ENCODE data around the gene FN3K. TPM values are rescaled to one million over a fixed set of nuclear protein-coding genes. Genes with fewer than 3 reads are reported as not detected.
"Not testable (repeated sequence)": the region's sequence is repeated elsewhere in the genome, so short reads cannot be mapped to it uniquely, and the experiment has no call there.

The FN3K gene
- total RNA-seq, 1 donor from 2014 or later, result 11.1 TPM

DNA sequence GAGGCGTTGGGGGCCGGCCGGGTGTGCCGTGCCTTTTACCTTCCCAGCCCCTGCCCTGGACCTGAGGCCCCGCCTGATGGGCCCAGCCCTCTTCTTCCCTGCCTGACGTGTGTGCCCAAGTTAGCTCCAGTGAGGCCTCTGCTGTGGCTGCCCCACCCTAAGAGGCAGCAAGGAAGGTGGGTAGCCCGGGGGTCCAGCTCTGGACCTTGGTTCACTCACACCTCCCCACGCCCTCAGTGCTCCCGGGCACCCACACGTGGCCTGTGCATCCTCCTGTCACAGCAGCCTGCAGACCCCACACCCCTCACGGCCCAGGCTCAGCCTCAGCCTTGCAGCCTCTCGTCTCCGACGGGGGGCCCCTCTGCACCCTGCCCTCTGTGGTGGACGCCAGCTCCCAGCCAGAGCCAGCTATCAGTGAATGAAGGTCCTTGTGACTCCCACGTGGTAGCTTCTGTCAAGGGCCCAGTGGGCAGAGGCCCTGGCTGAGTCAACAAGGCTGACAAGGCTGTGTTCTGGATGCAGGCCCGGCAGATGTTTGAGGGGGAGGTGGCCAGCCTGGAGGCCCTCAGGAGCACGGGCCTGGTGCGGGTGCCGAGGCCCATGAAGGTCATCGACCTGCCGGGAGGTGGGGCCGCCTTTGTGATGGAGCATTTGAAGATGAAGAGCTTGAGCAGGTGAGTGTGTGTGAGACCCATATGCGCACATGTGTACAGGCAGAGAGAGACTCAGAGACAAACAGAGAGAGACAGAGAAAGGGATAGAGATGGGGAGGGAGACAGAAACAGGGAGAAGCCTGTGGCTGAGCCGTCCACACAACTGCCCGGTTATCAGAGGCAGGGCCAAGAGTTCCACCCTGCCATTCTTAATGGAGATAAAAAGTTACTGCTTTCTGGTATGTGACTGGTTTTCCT is 2.8 kb downstream of the FN3K start:
- peak; percentile 88 for DNase-seq

DNA sequence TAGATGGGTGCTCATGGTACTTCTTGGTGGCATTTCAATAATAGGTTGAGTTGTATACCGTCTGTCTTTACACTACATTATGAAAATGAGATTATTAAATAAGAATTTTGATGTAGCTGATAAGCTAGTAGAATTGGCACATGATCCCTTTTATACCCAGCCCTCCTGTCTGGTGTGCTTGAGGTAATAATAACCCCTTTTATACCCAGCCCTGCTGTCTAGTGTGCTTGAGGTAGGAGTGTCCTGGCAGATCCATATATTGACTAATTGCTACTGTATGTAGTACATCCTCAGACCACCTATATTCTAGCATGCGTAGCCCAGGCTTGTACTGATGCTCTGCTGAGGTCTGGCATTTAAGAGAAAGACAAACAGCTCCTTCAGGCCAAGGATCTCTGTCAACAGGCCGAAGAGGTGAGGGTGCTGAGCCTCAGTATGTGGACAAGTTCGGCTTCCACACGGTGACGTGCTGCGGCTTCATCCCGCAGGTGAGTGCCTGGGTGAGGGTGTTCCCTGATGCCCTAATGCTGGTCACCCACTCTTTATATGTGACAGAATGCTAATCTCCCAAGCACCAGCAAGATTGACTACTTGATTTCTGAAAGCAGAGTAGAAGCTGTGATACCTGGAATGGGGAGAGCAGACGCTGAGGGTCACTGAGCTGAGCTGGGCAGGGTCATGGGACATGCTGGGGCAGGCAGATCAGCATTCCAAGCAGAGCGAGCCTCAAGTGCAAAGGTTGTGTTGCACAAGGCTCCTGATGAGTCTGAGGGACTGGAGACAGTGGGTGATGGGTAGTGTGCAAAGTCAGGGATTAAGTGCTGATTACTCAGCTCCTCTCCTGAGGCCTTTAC is 5.7 kb downstream of the FN3K start:
- no peak for DNase-seq

DNA sequence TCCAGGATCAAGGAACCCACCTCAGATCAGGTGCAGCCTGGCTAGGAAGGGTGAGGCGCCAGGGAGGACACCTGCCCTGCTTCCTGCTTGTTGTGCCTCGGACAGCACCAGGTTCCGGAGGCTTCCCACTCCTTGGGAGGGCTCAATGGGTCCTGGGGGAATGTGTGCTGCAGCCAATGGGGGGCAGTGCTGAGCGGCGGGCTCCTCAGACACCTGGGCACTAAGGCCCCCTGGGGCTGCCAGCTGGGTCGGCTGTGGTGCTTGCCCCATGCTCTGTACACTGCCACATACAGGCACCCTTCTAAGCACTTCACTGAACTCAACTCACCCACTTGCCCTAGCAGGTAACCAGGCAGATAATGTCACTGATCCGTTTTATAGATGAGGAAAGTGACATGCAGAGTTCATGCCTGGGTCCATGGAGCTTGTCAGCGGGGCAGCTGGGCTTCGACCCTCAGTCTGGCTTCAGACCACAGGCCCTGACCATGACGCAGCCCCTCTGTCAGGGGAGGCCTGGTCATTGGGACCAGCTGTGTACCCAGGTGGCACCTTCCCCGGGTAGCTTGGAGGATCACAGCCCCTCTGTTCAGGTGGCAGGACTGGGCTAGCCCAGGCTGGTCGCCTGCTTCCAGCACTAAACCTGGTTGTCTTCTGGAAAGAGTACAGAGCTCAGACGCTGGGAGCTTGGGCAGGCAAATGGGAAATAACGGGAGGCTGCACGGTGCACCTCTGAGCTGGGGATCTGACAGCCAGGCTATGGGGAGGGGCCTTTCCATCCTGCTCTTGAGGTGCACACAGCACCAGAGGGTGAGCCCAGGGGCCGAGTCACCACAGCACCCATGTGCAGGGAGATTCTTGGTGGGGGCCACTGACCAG is 8.2 kb downstream of the FN3K start:
- no peak for DNase-seq

DNA sequence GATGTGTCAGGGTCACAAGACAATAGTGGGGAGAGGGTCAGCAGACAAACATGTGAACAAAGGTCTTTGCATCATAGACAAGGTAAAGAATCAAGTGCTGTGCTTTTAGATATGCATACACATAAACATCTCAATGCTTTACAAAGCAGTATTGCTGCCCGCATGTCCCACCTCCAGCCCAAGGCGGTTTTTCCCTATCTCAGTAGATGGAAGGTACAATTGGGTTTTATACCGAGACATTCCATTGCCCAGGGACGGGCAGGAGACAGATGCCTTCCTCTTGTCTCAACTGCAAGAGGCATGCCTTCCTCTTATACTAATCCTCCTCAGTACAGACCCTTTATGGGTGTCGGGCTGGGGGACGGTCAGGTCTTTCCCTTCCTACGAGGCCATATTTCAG is 9.3 kb downstream of the FN3K start:
- not testable (repeated sequence) for DNase-seq

DNA sequence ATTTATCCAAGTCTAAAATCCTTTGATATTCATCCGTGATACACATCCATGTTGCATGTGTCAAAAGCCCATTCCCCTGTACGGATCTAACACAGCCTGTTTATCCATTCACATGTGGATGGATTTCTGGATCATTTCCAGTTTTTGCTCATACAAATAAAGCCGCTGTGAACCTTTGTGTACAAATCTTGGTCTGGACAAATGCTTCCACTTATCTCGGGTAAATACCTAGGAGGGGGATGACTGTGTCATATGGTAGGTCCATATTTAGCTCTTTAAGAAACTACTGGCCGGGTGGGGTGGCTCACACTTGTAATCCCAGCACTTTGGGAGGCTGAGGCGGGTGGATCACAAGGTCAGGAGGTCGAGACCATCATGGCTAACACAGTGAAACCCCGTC is 10.1 kb downstream of the FN3K start:
- no peak for DNase-seq

DNA sequence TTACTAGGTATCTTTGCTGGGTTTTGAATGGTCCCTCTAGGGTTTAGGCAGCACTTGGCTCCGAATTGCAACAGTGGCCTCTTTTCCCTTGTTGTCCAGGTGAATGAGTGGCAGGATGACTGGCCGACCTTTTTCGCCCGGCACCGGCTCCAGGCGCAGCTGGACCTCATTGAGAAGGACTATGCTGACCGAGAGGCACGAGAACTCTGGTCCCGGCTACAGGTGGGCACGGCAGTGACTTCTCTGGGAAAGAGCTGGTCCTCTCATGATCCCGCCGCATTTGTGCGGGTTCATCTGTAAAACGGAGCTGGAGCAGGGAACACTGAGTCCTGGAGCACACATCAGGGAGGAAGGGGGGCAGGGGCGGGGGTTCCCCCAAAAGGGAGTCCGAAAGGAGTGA is 13.3 kb downstream of the FN3K start:
- DNase-seq, result no peak

DNA sequence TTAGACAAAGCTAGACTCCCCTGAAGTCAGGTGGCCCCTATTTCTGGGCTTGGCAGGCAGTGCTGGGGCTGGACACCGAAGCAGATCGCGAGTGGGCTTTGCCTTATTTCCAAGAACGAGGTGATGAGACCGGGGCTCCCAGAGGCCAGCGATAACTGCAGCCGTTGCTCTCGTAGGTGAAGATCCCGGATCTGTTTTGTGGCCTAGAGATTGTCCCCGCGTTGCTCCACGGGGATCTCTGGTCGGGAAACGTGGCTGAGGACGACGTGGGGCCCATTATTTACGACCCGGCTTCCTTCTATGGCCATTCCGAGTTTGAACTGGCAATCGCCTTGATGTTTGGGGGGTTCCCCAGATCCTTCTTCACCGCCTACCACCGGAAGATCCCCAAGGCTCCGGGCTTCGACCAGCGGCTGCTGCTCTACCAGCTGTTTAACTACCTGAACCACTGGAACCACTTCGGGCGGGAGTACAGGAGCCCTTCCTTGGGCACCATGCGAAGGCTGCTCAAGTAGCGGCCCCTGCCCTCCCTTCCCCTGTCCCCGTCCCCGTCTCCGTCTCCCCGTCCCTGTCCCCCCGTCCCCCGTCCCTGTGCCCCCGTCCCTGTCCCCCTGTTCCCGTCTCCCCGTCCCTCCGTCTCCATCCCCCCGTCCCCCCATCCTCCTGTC is 15.0 kb downstream of the FN3K start:
- DNase-seq, result no peak

DNA sequence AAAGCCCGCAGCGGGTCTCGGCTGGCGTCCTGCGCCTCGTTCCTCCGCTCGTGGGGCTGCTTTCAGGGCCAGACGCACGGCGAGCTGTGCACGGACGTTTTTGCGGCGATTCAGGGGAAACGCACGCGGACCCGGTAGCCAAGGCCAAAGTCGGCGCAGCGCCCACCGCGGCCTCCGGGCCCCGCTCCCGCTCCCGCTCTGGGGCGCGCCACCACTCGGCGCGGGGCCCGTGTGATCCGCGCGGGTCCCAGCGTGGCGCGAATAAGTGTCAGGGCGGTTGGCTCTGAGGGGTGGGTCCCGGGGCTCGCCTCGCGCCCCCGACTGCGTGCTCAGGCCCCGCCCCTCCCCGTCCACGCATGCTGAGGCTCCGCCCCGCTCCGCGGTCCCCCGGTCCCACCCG is 15.8 kb downstream of the FN3K start:
- DNase-seq, result no peak

DNA sequence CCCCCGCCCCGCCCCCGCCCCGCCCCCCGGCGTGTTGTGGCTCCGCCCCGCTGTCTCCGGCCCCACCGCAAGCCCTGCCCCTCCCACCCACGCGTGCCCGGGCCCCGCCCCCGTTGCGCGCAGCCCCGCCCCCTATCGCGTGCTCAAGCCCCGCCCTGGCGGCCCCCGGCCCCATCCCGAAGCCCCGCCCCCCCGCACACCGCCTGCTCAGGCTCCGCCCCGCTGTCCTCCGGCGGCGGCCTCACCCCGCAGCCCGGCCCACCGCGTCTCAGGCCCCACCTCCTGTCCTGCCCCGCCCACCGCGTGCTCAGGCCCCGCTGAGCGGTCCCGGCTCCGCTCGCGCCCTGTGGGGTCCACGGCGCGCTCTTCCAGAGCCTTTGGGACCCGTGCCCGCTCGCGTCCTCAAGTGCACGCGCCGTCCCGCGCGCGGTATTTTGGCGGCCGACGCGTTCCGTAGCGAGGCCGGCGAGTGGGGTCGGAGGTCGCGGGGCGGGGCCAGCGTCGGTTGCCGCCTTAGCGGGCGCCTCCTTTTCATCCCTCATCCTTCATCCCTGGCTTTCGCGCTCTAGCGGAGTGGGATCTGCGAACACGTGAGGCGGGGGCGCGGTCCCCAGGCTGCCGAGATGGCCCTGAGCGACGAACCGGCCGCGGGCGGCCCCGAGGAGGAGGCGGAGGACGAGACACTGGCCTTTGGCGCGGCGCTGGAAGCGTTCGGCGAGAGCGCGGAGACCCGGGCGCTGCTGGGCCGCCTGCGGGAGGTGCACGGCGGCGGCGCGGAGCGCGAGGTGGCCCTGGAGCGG is 16.4 kb downstream of the FN3K start, which contains the start of gene TBCD:
TBCD (plus strand) TSS at position 495 of the 800 bp plus-strand sequence; CDS start at position 624, 129 bp downstream.
- peak; percentile 84 for DNase-seq

DNA sequence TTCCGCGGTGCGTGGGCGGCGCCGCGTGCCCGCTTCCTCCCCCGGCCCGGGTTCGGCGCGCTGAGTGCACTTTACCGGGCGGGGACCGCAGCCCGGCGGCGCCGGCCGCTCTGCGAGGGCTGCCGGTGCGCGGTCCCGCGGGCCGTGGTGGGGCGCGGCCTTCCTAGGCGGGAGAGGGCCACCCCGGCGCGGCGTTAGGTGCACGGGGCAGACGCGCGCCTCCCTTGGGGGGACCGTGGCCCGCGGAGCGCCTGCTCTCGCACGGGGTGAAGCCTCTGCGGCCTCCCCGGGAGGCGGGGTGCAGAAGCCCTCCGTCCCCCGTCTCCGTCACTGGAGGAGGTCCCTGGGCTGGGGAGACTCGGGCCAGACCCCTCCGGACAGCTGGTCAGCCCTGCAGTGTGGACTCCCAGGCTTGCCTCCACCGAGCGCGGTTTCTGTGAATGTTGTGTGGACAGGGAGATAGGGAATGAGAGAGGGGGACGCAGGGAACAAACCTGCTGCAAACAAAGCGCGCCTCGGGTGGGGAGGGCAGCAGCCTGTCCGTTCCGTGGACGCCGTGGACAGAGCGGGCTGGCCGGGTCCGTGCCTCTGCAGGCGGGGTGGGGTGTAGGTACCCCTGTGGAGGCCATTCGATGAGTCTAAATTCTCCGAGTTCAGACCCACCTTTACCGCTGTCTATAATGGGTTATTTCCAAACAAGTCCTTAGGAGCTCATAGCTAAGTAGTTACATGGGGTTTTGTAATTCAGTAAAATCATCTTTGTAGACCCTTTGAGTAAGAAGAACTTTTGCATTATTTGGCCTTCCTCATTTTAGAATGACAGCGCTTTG is 17.2 kb downstream of the FN3K start:
- no peak for DNase-seq

DNA sequence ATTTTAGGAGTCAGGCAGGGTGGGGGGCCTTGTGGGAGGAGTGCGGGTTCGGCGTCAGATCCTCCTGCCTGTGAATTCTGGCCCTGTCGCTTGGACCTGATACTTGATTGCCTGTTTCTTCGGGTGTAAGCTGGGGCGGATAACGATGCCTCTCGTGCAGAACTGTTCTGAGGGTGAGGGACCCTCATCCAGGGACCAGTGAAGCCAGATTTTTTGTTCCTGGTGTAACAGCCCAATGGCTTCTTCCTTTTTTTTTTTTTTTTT is 17.7 kb downstream of the FN3K start:
- DNase-seq, result no peak

DNA sequence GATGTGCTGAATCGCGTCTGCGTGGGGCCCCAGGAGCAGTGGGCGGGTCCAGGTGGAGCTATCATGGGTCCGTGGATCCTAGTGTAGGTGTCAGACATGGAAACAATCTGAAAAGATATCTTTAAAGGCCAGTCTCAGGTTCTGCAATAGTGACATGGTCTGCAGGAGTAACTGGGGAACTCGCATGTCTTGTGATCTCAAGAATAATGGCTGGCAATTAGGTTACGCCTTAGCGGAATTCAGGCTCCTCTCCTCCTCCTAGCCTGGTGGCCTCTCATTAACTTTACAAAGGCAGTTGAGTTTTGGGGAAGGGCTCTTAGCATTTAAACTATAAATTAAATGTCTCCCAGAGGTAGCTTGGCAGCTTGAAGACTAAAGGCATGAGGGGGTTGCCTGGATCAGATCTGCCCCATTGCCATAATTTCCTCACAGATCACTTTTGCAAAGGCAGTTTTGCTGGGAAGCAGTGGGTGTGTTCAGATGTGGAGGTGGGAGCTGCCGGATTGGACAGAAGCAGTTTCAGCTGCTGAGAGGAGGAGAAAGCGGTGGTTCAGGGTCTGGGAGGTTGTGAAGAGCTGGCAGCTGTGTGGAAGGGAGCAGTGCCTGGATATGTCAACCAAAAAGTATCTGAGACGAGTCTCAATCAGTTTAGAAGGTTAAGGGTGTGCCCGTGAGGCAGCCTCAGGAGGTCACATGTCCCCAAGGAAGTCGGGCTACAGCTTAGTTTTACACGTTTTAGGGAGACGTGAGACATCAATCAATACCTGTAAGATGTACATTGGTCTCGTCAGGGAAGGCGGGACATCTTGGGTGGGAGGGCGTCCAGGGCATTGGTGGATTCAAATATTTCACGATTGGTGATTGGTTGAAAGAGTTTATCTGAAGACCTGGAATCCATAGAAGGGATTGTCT is 19.1 kb downstream of the FN3K start:
- DNase-seq, result no peak

DNA sequence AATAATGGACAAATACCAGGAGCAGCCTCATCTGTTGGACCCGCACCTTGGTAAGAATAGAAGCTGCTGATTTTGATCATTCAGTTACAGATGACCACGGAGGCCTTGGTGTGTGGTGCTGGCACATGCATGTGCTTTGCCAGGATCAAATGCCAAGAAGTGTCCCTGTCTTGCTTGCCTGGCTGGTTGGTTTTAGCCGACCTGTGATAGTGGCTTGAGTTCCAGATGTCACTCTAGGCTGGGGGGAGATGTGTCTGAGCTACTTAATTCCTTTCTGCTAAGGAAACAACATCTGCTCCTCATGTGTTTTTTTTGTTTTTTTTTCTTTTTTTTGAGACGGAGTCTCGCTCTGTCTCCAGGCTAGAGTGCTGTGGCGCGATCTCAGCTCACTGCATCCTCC is 20.8 kb downstream of the FN3K start:
- DNase-seq, result no peak

DNA sequence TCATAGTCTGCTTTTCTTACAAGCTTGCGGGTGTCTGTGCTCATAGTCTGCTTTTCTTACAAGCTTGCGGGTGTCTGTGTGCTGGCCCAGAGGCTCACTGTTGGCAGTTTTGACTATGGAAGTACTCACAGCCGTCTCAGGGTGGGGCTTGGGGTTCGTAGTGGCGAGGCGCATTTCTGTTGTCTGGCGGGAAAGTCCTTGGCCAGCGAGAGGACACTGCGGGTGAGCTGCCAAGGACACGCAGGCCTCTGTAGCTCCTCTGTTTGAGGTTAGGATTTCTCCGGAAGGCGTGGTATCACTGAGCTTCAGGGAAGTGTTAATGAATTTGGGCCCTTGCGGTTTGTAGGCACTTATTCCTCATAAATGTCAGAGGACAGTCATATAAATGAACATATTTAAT is 30.0 kb downstream of the FN3K start:
- no peak for DNase-seq

DNA sequence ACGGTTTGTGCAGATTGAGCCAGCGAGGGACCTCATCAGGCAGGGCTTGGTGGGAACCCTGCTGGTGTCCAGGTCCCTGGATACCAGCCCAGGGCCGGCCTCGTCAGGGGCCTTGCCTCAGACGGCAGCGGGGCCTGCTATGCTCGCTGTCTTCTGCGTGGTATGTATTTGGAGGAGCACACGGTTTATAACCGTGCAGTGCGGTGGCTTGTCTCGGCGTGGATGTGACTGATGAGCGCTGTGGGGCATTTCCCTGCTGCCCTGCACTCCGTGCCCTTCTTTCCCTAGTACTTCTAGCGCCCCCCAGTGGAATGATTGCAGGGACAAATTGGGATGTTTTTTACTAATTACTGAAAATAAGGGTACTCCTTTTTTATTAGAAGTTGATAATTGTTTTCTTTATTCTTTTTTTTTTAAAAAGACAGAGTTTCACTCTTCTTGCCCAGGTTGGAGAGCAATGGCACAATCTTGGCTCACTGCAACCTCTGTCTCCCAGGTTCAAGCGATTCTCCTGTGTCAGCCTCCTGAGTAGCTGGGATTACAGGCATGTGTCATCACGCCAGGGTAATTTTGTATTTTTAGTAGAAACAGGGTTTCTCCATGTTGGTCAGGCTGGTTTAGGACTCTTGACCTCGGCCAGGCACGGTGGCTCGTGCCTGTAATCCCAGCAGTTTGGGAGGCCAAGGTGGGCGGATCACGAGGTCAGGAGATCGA is 31.8 kb downstream of the FN3K start:
- peak; percentile 9 for DNase-seq

DNA sequence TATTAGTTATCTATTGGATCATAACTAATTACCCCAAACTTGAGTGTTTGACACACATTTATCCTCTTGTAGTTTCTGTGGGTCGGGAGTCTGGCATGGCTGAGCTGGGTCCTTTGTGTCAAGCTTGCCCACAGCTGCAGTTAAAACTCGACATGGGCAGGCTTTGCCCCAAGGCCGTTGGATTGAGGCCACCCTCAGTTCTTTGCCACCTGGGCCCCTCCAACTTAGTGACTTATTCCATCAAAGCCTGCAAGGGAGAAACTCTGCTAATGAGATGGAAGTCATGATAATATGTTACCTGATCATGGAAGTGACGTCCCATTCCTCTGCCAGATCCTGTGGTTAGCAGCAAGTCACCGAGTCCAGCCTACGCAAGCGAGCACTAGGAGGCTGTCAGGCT is 33.6 kb downstream of the FN3K start:
- DNase-seq, result no peak

DNA sequence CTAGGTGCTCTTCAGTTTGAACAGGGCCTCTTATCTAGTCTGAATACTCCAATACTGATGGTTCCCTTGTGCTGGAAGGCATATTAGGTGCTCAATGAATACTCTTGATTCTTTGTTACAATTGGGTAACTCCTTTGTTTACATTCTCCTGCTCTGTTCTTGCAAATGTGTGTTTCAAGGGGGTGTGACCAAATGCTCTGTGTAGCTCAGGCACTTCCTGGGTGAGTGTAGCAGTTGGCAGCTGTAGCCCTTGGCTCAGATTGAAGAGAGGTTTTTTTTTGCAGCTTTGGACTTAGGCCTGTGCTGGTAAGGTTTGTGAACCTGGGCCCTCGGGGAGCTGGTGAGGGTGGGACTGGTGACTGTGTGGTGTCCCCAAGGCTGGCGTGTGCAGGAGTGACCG is 36.6 kb downstream of the FN3K start:
- DNase-seq, result no peak

DNA sequence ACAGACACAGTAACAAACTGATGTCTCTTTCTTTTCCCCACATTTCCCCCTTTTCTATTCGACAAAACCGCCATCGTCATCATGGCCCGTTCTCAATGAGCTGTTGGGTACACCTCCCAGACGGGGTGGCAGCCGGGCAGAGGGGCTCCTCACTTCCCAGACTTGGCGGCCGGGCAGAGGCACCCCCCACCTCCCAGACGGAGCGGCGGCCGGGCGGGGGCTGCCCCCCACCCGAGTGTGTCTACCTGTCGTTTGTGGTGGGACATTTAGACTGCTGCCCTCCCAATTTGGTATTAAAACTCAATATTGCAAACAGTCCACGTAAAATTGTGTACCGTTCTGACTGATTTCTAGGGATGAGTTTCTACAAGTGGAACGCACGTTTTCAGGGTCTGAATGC is 39.0 kb downstream of the FN3K start:
- DNase-seq, result not testable (repeated sequence)

Measured in occipital lobe (tissue), 2 donors.